ENCODE measurements around the gene CCNDBP1. TPM values are rescaled to one million over a fixed set of nuclear protein-coding genes. Genes with fewer than 3 reads are reported as not detected.

The CCNDBP1 gene
- total RNA-seq, 4 donors from 2014 or later = 32.4 to 108 (median 92.6) TPM

DNA sequence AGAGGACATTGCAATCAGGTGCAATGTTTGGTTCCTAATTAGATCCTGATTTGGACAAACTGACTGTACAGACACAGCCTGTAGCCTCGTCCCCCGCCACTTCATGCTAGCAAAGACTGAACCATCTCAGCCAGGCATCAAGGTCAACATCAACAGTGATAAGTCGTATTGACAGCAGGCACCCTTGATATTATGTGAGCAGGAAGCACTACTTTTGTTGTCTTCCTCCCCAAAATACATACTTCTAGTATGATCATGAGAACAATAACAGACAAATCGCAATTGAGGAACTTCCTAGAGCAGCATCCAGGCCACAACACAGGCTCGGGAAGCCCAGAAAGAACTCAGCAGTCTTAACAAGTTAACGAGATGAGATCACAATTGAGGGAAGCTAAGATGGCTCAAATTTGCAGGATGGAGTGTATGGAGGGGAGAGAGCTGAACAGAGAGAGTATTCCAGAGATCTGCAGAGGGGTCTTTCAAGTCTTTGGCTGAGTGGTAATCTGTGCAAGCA is 61.1 kb downstream of the CCNDBP1 start:
- no peak overlapping the region for H3K4me3 ChIP-seq
- in situ Hi-C loops (cut with MboI; ENCODE audit: low sequenced_read_pairs in 4 of 4) = no loop called here

More for the DNA sequence above, 61.1 kb downstream of the CCNDBP1 start:
- ATAC-seq = no peak
- H3K36me3 ChIP-seq = no peaks in the 10 kb centered on the region
- no peak for DNase-seq
- no peaks in the 10 kb centered on the region for H3K9me3 ChIP-seq
- peaks cover 0 to 2% of the 10 kb centered on the region in 2 donors for H3K4me1 ChIP-seq
- TF ChIP-seq, protein P1, sequence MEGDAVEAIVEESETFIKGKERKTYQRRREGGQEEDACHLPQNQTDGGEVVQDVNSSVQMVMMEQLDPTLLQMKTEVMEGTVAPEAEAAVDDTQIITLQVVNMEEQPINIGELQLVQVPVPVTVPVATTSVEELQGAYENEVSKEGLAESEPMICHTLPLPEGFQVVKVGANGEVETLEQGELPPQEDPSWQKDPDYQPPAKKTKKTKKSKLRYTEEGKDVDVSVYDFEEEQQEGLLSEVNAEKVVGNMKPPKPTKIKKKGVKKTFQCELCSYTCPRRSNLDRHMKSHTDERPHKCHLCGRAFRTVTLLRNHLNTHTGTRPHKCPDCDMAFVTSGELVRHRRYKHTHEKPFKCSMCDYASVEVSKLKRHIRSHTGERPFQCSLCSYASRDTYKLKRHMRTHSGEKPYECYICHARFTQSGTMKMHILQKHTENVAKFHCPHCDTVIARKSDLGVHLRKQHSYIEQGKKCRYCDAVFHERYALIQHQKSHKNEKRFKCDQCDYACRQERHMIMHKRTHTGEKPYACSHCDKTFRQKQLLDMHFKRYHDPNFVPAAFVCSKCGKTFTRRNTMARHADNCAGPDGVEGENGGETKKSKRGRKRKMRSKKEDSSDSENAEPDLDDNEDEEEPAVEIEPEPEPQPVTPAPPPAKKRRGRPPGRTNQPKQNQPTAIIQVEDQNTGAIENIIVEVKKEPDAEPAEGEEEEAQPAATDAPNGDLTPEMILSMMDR (IDR thresholded peaks at IDR 0.05 in 4 of 5, conservative IDR thresholded peaks at IDR 0.05 in 1 of 5) = no peak
- TF ChIP-seq POLR2A (IDR thresholded peaks at IDR 0.05) = no peak
- H3K27ac ChIP-seq = no peak overlapping the region
- no peaks in the 10 kb centered on the region for H3K27me3 ChIP-seq
- intact Hi-C loops (cut with DNase I; ENCODE audit: low total_unique reads) = no loop called here

Other genes with a start within 250 kb of the CCNDBP1 start
- gene UBR1, start 79.4 kb upstream of the CCNDBP1 start, total RNA-seq = 10 to 100 TPM; 20.2 to 31.3 (median 22.5) TPM
- gene TMEM62, start 51.8 kb upstream of the CCNDBP1 start, total RNA-seq = 10 to 100 TPM; 13.1 to 16.7 (median 16.3) TPM
- gene EPB42, start 35.6 kb downstream of the CCNDBP1 start, total RNA-seq = not detected
- 1 to 10 TPM in 1 of 4 donors, not detected in 3; 1.4 TPM for gene TGM5, start 81.5 kb downstream of the CCNDBP1 start, total RNA-seq
- 1 to 10 TPM in 1 of 4 donors, under 1 TPM in 1, not detected in 2; 0.83 to 3.3 TPM for gene TGM7, start 116.9 kb downstream of the CCNDBP1 start, total RNA-seq
- gene LCMT2, start 145.2 kb downstream of the CCNDBP1 start, total RNA-seq = 1 to 10 TPM; 3.0 to 6.2 (median 5.3) TPM
- 10 to 100 TPM; 20.7 to 42.2 (median 25.1) TPM for gene ZSCAN29, start 185.6 kb downstream of the CCNDBP1 start, total RNA-seq
- 10 to 100 TPM; 13.6 to 16.1 (median 14.7) TPM for gene TUBGCP4, start 185.7 kb downstream of the CCNDBP1 start, total RNA-seq

Data from gastrocnemius medialis (tissue), 4 donors.